Endothelial cell of umbilical vein (primary cell): ENCODE data around the gene LRP1B. TPM values are rescaled to one million over a fixed set of nuclear protein-coding genes. Genes with fewer than 3 reads are reported as not detected.

Experiments
- BruUV-seq: library from RNA; stranded (reverse); fragments of 400-500 nt; replicated peaks from 2 replicates; lab custom pipeline; 2021; lab: Mats Ljungman, UMichigan
- CTCF ChIA-PET: fragments of 300-600, 350-600 bp; sonication (Branson Sonifier 250); formaldehyde crosslinking; loops from one replicate; lab custom pipeline; 2021; ENCODE audit warnings: antibody characterized with exemption, inconsistent platforms; lab: Charles Lee
- POLR2A ChIA-PET: fragments of 300-600, 350-600 bp; sonication (Branson Sonifier 250); formaldehyde crosslinking; loops from one replicate; lab custom pipeline; 2021; ENCODE audit warnings: antibody characterized with exemption, inconsistent platforms; lab: Charles Lee
- DNase-seq: peaks from one replicate; pipeline ENCODE4 v3.0.0-alpha.2; 2011; ENCODE audit warnings: low read depth, low spot score
- FAIRE-seq: peaks from 2 replicates; lab custom pipeline; 2011; peaks lifted over from hg19 to GRCh38; lab: Jason Lieb, UNC
- H2AFZ ChIP-seq: 2 replicates; pipeline ENCODE4 v1.6.0; 2012; ENCODE audit warnings: low read depth, low read length, control low read depth, inconsistent platforms
- H3K27ac ChIP-seq: 2 replicates; pipeline ENCODE4 v1.5.1; 2011; ENCODE audit warnings: low read depth, mild to moderate bottlenecking, control low read depth, low read length, moderate library complexity; ENCODE audit not compliant: insufficient read depth
- H3K27me3 ChIP-seq, 2 experiments: 2 replicates each; pipeline versions ENCODE4 v1.6.0 to v1.6.1; 2011; ENCODE audit warnings: low read length in 2 of 2, mixed read lengths in 1 of 2; ENCODE audit not compliant: control insufficient read depth in 2 of 2, insufficient read depth in 2 of 2
- H3K36me3 ChIP-seq, 2 experiments: 2 replicates in 1 of 2; 3 replicates in 1 of 2; pipeline ENCODE4 v1.5.1; 2011; ENCODE audit warnings: low read length in 2 of 2, mild to moderate bottlenecking in 1 of 2, moderate library complexity in 1 of 2; ENCODE audit not compliant: control insufficient read depth in 2 of 2, insufficient read depth in 2 of 2; ENCODE audit errors: extremely low read depth in 1 of 2
- H3K4me1 ChIP-seq: 3 replicates; pipeline ENCODE4 v1.5.1; 2011; ENCODE audit warnings: mild to moderate bottlenecking, low read length; ENCODE audit not compliant: control insufficient read depth, insufficient read depth; ENCODE audit errors: extremely low read depth
- H3K4me2 ChIP-seq: 2 replicates; pipeline ENCODE4 v1.6.1; 2011; ENCODE audit warnings: low read length, control low read depth, mixed read lengths; ENCODE audit not compliant: insufficient read depth
- H3K4me3 ChIP-seq, 3 experiments: fragments of 200-600 bp in 1 of 3; sonication (generic), shearing (Covaris generic) in 1 of 3; replicated peaks in 1 of 3; 2 replicates each; pipeline ENCODE4 v1.5.1; 2011 to 2016; ENCODE audit warnings: control low read depth in 3 of 3, low read length in 3 of 3, mild to moderate bottlenecking in 2 of 3, inconsistent platforms in 1 of 3, low read depth in 1 of 3, moderate library complexity in 1 of 3; ENCODE audit not compliant: insufficient read depth in 1 of 3
- H3K79me2 ChIP-seq: 2 replicates; pipeline ENCODE4 v1.6.0; 2012; ENCODE audit warnings: low read length, inconsistent platforms; ENCODE audit not compliant: control insufficient read depth, insufficient read depth
- H3K9ac ChIP-seq: replicated peaks from 2 replicates; pipeline ENCODE3; 2011; ENCODE audit warnings: low read length, control low read depth; ENCODE audit not compliant: insufficient read depth; ENCODE audit errors: extremely low read depth
- H3K9me1 ChIP-seq: replicated peaks from 3 replicates; pipeline ENCODE4 v1.6.0; 2011; ENCODE audit warnings: mild to moderate bottlenecking, low read length; ENCODE audit not compliant: control insufficient read depth, insufficient read depth; ENCODE audit errors: extremely low read depth
- H3K9me3 ChIP-seq: replicated peaks from 2 replicates; pipeline ENCODE4 v1.5.1; 2012; ENCODE audit warnings: low read length, inconsistent platforms; ENCODE audit not compliant: control insufficient read depth, insufficient read depth
- H4K20me1 ChIP-seq: replicated peaks from 2 replicates; pipeline ENCODE3; 2011; ENCODE audit warnings: mild to moderate bottlenecking, low read length; ENCODE audit not compliant: control insufficient read depth, insufficient read depth; ENCODE audit errors: extremely low read depth
- CTCF ChIP-seq, 2 donors: IDR thresholded peaks; 1 replicate in 1 of 2; 2 replicates in 1 of 2; pipeline ENCODE4 v1.5.1; 2011; ENCODE audit warnings: low read length in 2 of 2, mild to moderate bottlenecking in 2 of 2, moderate library complexity in 2 of 2, control low read depth in 1 of 2, inconsistent platforms in 1 of 2, low read depth in 1 of 2; ENCODE audit not compliant: insufficient read depth in 1 of 2; ENCODE audit errors: extremely low read depth in 1 of 2
- EZH2 ChIP-seq: IDR thresholded peaks from 2 replicates; pipeline ENCODE4 v1.6.1; 2012; ENCODE audit warnings: borderline replicate concordance, low read depth, mild to moderate bottlenecking, moderate library complexity, low read length, inconsistent platforms; ENCODE audit not compliant: severe bottlenecking
- FOS ChIP-seq: IDR thresholded peaks from 2 replicates; pipeline ENCODE4 v1.6.1; 2011; ENCODE audit warnings: mild to moderate bottlenecking, low read length, moderate library complexity, borderline replicate concordance; ENCODE audit not compliant: insufficient read depth
- GATA2 ChIP-seq: IDR thresholded peaks from 2 replicates; pipeline ENCODE4 v1.7.0; 2011; ENCODE audit warnings: low read depth, mild to moderate bottlenecking, moderate library complexity, mixed read lengths, low read length; ENCODE audit not compliant: insufficient read length, insufficient read depth
- JUN ChIP-seq: IDR thresholded peaks from 2 replicates; pipeline ENCODE4 v1.6.1; 2011; ENCODE audit warnings: borderline replicate concordance, low read depth; ENCODE audit not compliant: insufficient read length, insufficient read depth
- MYC ChIP-seq: IDR thresholded peaks from one replicate; pipeline ENCODE4 v1.6.1; 2011; ENCODE audit warnings: mild to moderate bottlenecking, low read depth, low read length
- POLR2A ChIP-seq: IDR thresholded peaks from 2 replicates; pipeline ENCODE4 v1.6.1; 2012; ENCODE audit warnings: low read depth, mild to moderate bottlenecking, control low read depth, low read length
- POLR2AphosphoS5 ChIP-seq: IDR thresholded peaks from 2 replicates; pipeline ENCODE4 v1.6.1; 2012; ENCODE audit warnings: low read depth, mild to moderate bottlenecking, control low read depth, low read length, moderate library complexity; ENCODE audit not compliant: insufficient read depth
- dilution Hi-C: fragments of 300-500 bp; cut with MboI; formaldehyde crosslinking; loops from one replicate; pipeline ENCODE4 v1.15.0; 2019; ENCODE audit warnings: low sequenced_read_pairs; ENCODE audit not compliant: extremely low pct_ligation_motif_present
- intact Hi-C: fragments of 100-400 bp; cut with micrococcal nuclease; formaldehyde crosslinking; loops from one replicate; pipeline ENCODE4 v1.10.0; 2022
- polyA plus RNA-seq, 4 experiments: library from polyadenylated mRNA; depleted of rRNA in 3 of 4; stranded (reverse) in 3 of 4; unstranded in 1 of 4; fragments of >200 nt; gene quantifications; 2 replicates each; pipeline versions ENCODE4 v1.2.1 to v1.2.3, GENCODE V29; 2011 to 2012; ENCODE audit warnings: missing spikeins in 1 of 4
- total RNA-seq: library from RNA; stranded (reverse); gene quantifications from 2 replicates; pipeline ENCODE4 v1.2.3, GENCODE V29; 2021
- TF ChIP-seq, protein P1 (sequence below): IDR thresholded peaks from 2 replicates; pipeline ENCODE4 v1.6.1; 2011; ENCODE audit not compliant: insufficient read depth, insufficient read length

Gene LRP1B
- total and polyA plus RNA-seq, 2 donors (not counting 3 experiments of a cell fraction or from before 2014, with no cell fraction given) = 0.03 to 0.07 TPM

DNA sequence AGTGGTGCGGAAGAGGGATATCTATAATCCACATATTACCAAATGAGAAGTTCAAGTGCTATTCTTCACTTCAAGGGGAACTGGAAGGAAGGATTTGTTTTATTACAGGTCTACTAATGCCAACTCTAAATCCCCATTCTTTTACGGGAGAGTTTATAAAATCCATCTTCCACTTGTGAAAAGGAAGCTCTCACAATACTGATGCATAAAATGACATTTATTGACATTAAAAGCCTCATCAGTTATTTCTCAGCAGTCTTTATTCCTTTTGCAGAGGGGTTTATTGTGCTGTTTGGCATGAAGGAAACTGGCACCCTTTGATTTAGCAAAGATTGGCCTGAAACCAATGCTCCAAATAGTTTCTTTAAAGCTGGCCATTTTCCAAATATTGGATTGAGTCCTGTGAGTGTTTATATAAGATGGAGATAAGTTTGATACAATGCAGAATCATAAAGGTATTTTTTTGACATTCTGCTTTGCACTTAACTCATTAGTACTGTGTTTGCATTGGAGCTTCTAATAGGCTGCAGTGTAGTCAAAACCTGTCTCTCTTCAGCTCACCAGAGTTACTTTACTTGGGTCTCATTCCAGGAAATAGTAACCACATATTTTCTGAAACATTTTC lies 26.6 kb downstream of the LRP1B start:
- TF ChIP-seq POLR2A (no peak), EZH2 (no peak), FOS (no peak), GATA2 (no peak), POLR2AphosphoS5 (no peak), JUN (no peak), CTCF (IDR thresholded peaks at IDR 0.05; ENCODE audit: extremely low read depth in 1 of 2, insufficient read depth in 1 of 2, low read depth in 1 of 2, low read length in 2 of 2) (no peak), MYC (no peak)
- TF ChIP-seq, protein P1, sequence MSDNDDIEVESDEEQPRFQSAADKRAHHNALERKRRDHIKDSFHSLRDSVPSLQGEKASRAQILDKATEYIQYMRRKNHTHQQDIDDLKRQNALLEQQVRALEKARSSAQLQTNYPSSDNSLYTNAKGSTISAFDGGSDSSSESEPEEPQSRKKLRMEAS = no peak
- DNase-seq (no peak), FAIRE-seq (no peak)
- H3K36me3 ChIP-seq = no peaks in the 10 kb centered on the region
- H3K9me3 ChIP-seq = no peaks in the 10 kb centered on the region
- CTCF ChIA-PET = interaction anchor here (0.7 to 1.7 kb wide), 3 partner anchors 8 to 17 kb away, joined by 3 to 7 read pairs (median 4); no protein-coding TSS in a partner anchor
- no peak overlapping the region for H3K27ac ChIP-seq
- H3K27me3 ChIP-seq = no peaks in the 10 kb centered on the region
- H3K79me2 ChIP-seq = no peaks in the 10 kb centered on the region
- POLR2A ChIA-PET = no interaction called here
- intact Hi-C loops (no loop called here), dilution Hi-C loops (no loop called here)
- H4K20me1 ChIP-seq = no peaks in the 10 kb centered on the region
- H3K9ac ChIP-seq = no peak overlapping the region
- H2AFZ ChIP-seq = no peak overlapping the region
- no peaks in the 10 kb centered on the region for H3K9me1 ChIP-seq
- BruUV-seq = no TSS peak
- H3K4me2 ChIP-seq = no peak overlapping the region
- no peak overlapping the region for H3K4me3 ChIP-seq
- no peaks in the 10 kb centered on the region for H3K4me1 ChIP-seq
